HepG2 (cell line): ENCODE measurements around the gene UTP20. TPM values are rescaled to one million over a fixed set of nuclear protein-coding genes. Genes with fewer than 3 reads are reported as not detected.

Experiments used
- BHLHE40 ChIP-seq: IDR thresholded peaks from 2 replicates; pipeline ENCODE4 v1.6.1; 2011; ENCODE audit warnings: low read length, improper control_type of control experiment
- FOSL2 ChIP-seq: sonication (generic); formaldehyde crosslinking; IDR thresholded peaks from 2 replicates; pipeline ENCODE4 v1.4.0; 2020; ENCODE audit warnings: missing genetic modification reagents
- GFI1 ChIP-seq: sonication (generic); formaldehyde crosslinking; IDR thresholded peaks from 2 replicates; pipeline ENCODE4 v1.5.0; 2020; ENCODE audit warnings: missing genetic modification reagents, mild to moderate bottlenecking, borderline replicate concordance
- HES4 ChIP-seq: sonication (generic); formaldehyde crosslinking; IDR thresholded peaks from 2 replicates; pipeline ENCODE4 v1.9.0; 2021; ENCODE audit warnings: mild to moderate bottlenecking, missing genetic modification reagents, borderline replicate concordance
- MTF1 ChIP-seq: sonication (generic); formaldehyde crosslinking; IDR thresholded peaks from 2 replicates; pipeline ENCODE4 v1.5.0; 2020; ENCODE audit warnings: missing genetic modification reagents
- RAD51 ChIP-seq: fragments of 450-650 bp; IDR thresholded peaks from 2 replicates; pipeline ENCODE4 v1.6.1; 2016; ENCODE audit warnings: borderline replicate concordance
- REL ChIP-seq: sonication (generic); formaldehyde crosslinking; conservative IDR thresholded peaks from 2 replicates; pipeline ENCODE4 v1.8.0; 2022; ENCODE audit warnings: mild to moderate bottlenecking, missing genetic modification reagents, moderate library complexity
- TBX2 ChIP-seq: sonication (generic); formaldehyde crosslinking; IDR thresholded peaks from 2 replicates; pipeline ENCODE4 v1.5.0; 2020; ENCODE audit warnings: missing genetic modification reagents, mild to moderate bottlenecking, borderline replicate concordance
- ZNF235 ChIP-seq: sonication (generic); formaldehyde crosslinking; IDR thresholded peaks from 2 replicates; pipeline ENCODE4 v1.8.1; 2023; ENCODE audit warnings: mild to moderate bottlenecking, missing genetic modification reagents, borderline replicate concordance
- ZNF501 ChIP-seq: sonication (generic); formaldehyde crosslinking; IDR thresholded peaks from 2 replicates; pipeline ENCODE4 v1.5.1; 2020; ENCODE audit warnings: mild to moderate bottlenecking, moderate library complexity, missing genetic modification reagents
- ZNF549 ChIP-seq: sonication (generic); formaldehyde crosslinking; IDR thresholded peaks from 2 replicates; pipeline ENCODE4 v1.5.0; 2020; ENCODE audit warnings: missing genetic modification reagents
- ZSCAN29 ChIP-seq: sonication (generic); formaldehyde crosslinking; conservative IDR thresholded peaks from 2 replicates; pipeline ENCODE4 v1.4.0; 2020; ENCODE audit warnings: mild to moderate bottlenecking, missing genetic modification reagents
- polyA plus RNA-seq, 8 experiments: library from polyadenylated mRNA; depleted of rRNA in 3 of 8; stranded (reverse) in 7 of 8; unstranded in 1 of 8; fragments of >200 nt; fragmentation: Illumina TruSeq in 4 of 8; extraction: Trizol in 4 of 8; gene quantifications; 2 replicates each; pipeline versions ENCODE4 v1.2.1 to v1.2.3, GENCODE V29; 2011 to 2016; ENCODE audit warnings: low read depth in 4 of 8, missing spikeins in 1 of 8, mixed read lengths in 1 of 8; ENCODE audit not compliant: insufficient read depth in 1 of 8
- total RNA-seq, 5 experiments: library from RNA; depleted of rRNA; stranded (reverse); fragments of >200 nt; fragmentation: Illumina TruSeq; extraction: Trizol; gene quantifications; 2 replicates each; pipeline ENCODE4 v1.2.3, GENCODE V29; 2016; ENCODE audit warnings: low read depth in 1 of 5
- TF ChIP-seq, protein P1 (sequence below), 2 experiments: sonication (generic) in 1 of 2; formaldehyde crosslinking in 1 of 2; IDR thresholded peaks; 2 replicates each; pipeline versions ENCODE4 v1.4.0 to v1.6.1; 2016 to 2020; ENCODE audit warnings: borderline replicate concordance in 1 of 2, low read depth in 1 of 2, mild to moderate bottlenecking in 1 of 2, missing genetic modification reagents in 1 of 2
- TF ChIP-seq, protein P2 (sequence below): sonication (generic); formaldehyde crosslinking; IDR thresholded peaks from 2 replicates; pipeline ENCODE4 v1.8.1; 2023; ENCODE audit warnings: mild to moderate bottlenecking, inconsistent platforms, moderate library complexity, missing genetic modification reagents, borderline replicate concordance
- TF ChIP-seq, protein P3 (sequence below): sonication (generic); formaldehyde crosslinking; IDR thresholded peaks from 2 replicates; pipeline ENCODE4 v1.9.0; 2022; ENCODE audit warnings: missing genetic modification reagents, mild to moderate bottlenecking, borderline replicate concordance
- TF ChIP-seq, protein P4 (sequence below), 2 experiments: fragments of 450-650 bp in 1 of 2; sonication (generic) in 1 of 2; formaldehyde crosslinking; IDR thresholded peaks; 2 replicates each; pipeline versions ENCODE4 v1.5.0 to v1.8.0; 2020 to 2022; ENCODE audit warnings: mild to moderate bottlenecking in 1 of 2, missing genetic modification reagents in 1 of 2
- TF ChIP-seq, protein P5 (sequence below): sonication (generic); formaldehyde crosslinking; conservative IDR thresholded peaks from 2 replicates; pipeline ENCODE4 v1.8.0; 2022; ENCODE audit warnings: low read depth, missing genetic modification reagents

UTP20 gene
- total and polyA plus RNA-seq, 2 of the 13 experiments (the other 11 are each of a cell fraction or from before 2014, with no cell fraction given): 9.0 to 38.5 TPM

DNA sequence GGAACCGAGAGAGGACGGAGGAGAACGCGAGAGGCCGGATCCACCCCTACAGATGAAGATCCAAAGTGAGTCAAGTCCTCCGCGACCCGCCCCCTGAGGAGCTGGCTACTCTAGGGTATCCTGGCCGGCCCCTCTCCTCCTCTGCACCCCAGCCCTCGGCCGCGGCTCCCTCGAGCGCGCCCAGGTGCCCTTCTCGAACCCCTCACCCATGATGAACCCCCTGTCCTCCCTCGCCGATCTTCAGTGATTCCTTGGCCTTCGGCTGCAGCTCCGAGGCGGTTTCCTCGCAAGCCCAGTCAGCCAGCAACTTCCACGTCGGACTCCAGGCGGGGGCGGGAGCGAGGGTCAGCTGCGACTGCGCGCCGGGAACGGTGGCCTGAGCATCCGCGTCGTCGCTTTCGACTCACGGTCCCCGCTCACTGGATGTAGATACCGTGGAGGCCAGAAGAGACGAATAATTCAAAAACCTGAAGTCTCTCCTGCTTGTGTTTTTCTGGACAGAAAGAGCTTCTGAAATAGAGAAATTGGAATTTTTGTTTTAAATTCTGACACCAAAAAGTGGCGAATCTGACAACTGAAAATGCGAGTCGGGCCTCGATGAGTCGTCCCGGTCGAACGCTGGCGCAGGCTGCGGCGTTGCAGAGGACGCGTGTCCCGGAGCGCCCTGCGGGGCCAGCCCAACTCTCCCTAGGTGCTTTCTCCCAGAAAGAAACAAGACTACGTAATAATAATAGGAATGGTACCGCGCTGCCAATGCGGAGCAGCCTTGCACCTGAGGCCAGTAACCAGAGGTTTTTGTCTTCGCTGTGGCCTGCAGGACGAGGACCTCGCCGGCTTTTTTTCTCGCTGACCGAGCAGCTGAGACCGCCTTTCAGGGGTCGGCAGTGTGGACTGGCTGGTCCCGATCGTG, 127.8 kb downstream of the UTP20 start, which contains the start of gene ARL1 (continued):
- TF ChIP-seq ZNF235 (CRISPR knock-in tag): peak; percentile 83; the same call in 1 of the 2 replicates
- TF ChIP-seq TBX2 (CRISPR knock-in tag): peak; percentile 58
- TF ChIP-seq, protein P1, sequence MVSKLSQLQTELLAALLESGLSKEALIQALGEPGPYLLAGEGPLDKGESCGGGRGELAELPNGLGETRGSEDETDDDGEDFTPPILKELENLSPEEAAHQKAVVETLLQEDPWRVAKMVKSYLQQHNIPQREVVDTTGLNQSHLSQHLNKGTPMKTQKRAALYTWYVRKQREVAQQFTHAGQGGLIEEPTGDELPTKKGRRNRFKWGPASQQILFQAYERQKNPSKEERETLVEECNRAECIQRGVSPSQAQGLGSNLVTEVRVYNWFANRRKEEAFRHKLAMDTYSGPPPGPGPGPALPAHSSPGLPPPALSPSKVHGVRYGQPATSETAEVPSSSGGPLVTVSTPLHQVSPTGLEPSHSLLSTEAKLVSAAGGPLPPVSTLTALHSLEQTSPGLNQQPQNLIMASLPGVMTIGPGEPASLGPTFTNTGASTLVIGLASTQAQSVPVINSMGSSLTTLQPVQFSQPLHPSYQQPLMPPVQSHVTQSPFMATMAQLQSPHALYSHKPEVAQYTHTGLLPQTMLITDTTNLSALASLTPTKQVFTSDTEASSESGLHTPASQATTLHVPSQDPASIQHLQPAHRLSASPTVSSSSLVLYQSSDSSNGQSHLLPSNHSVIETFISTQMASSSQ (IDR thresholded peaks at IDR 0.05; ENCODE audit: low read depth): no peak
- TF ChIP-seq, protein P1 (CRISPR knock-in tag; IDR thresholded peaks at IDR 0.05; ENCODE audit: borderline replicate concordance): peak; percentile 19; the same call in 1 of the 2 replicates
- no peak for TF ChIP-seq ZNF549 (CRISPR knock-in tag)
- TF ChIP-seq ZSCAN29: 0 out of 2 replicates have a peak, but pooled peaks have one; percentile 45
- TF ChIP-seq GFI1 (CRISPR knock-in tag): no peak
- TF ChIP-seq ZNF501 (CRISPR knock-in tag): peak; percentile 86
- TF ChIP-seq REL (CRISPR knock-in tag): peak; percentile 89; the same call in 1 of the 2 replicates
- TF ChIP-seq, protein P2, sequence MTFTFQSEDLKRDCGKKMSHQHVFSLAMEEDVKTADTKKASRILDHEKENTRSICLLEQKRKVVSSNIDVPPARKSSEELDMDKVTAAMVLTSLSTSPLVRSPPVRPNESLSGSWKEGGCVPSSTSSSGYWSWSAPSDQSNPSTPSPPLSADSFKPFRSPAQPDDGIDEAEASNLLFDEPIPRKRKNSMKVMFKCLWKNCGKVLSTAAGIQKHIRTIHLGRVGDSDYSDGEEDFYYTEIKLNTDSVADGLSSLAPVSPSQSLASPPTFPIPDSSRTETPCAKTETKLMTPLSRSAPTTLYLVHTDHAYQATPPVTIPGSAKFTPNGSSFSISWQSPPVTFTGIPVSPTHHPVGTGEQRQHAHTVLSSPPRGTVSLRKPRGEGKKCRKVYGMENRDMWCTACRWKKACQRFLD (CRISPR knock-in tag): peak; percentile 51; the same call in 1 of the 2 replicates
- peak; percentile 68 for TF ChIP-seq FOSL2
- TF ChIP-seq HES4 (CRISPR knock-in tag): peak; percentile 52; the same call in 1 of the 2 replicates
- TF ChIP-seq, protein P3, sequence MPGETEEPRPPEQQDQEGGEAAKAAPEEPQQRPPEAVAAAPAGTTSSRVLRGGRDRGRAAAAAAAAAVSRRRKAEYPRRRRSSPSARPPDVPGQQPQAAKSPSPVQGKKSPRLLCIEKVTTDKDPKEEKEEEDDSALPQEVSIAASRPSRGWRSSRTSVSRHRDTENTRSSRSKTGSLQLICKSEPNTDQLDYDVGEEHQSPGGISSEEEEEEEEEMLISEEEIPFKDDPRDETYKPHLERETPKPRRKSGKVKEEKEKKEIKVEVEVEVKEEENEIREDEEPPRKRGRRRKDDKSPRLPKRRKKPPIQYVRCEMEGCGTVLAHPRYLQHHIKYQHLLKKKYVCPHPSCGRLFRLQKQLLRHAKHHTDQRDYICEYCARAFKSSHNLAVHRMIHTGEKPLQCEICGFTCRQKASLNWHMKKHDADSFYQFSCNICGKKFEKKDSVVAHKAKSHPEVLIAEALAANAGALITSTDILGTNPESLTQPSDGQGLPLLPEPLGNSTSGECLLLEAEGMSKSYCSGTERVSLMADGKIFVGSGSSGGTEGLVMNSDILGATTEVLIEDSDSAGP (CRISPR knock-in tag): peak; percentile 77; the same call in 1 of the 2 replicates
- TF ChIP-seq, protein P4, sequence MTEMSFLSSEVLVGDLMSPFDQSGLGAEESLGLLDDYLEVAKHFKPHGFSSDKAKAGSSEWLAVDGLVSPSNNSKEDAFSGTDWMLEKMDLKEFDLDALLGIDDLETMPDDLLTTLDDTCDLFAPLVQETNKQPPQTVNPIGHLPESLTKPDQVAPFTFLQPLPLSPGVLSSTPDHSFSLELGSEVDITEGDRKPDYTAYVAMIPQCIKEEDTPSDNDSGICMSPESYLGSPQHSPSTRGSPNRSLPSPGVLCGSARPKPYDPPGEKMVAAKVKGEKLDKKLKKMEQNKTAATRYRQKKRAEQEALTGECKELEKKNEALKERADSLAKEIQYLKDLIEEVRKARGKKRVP (CRISPR knock-in tag; IDR thresholded peaks at IDR 0.05): peak in 1 of 2 experiments; percentile 36; a peak in 1 of 4 replicates
- no peak for TF ChIP-seq RAD51
- TF ChIP-seq BHLHE40: 0 out of 2 replicates have a peak, but pooled peaks have one; percentile 8
- TF ChIP-seq, protein P5, sequence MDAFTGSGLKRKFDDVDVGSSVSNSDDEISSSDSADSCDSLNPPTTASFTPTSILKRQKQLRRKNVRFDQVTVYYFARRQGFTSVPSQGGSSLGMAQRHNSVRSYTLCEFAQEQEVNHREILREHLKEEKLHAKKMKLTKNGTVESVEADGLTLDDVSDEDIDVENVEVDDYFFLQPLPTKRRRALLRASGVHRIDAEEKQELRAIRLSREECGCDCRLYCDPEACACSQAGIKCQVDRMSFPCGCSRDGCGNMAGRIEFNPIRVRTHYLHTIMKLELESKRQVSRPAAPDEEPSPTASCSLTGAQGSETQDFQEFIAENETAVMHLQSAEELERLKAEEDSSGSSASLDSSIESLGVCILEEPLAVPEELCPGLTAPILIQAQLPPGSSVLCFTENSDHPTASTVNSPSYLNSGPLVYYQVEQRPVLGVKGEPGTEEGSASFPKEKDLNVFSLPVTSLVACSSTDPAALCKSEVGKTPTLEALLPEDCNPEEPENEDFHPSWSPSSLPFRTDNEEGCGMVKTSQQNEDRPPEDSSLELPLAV: 0 out of 2 replicates have a peak, but pooled peaks have one; percentile 46
- TF ChIP-seq MTF1 (CRISPR knock-in tag): peak; percentile 64; the same call in 1 of the 2 replicates
